Measurements from ENCODE around the gene CCL13. TPM values are rescaled to one million over a fixed set of nuclear protein-coding genes. Genes with fewer than 3 reads are reported as not detected.

CCL13 gene
- polyA plus RNA-seq, 1 experiment = 0.16 TPM

DNA sequence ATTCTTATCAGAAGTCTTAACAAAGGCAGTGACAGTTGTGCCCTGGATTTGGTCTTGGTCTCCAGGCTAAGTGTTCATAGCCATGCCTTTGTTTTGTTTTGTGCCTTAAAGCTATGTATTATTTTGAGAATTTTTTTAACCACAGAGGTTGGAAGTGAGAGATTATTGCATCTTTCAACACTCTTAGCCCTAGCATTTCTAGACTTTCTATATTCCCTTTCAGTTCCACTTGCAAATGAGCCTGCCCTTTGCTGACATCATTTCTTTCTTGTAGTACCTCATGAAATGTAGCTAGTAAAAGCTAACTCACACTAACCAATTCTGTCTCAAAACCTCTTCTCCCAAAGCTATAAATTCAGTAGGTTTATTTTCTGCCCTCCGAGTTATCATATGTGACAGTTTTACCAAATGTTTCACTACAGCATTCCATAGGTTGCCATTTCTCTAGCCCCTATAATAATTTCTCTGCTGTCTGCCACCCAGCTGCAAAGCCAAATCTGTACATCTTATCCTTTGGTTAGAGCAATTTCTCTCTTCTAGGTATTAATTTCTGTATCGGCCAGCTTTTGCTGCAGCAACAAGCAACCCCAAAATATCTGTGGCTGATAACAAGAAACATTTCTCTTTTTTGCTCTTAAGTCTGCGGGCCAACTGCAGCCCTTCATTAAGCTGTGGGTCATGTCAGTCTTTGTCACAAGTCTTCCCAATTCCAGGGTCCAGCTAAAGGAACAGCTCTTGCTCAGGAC lies 21.0 kb downstream of the CCL13 start:
- no peak overlapping the region for H3K4me3 ChIP-seq (ENCODE audit: low read depth, low read length)
- DNase-seq (ENCODE audit: low read depth, low spot score) = no peak
- no peak overlapping the region for H3K27ac ChIP-seq (ENCODE audit: low read depth, low read length)
- POLR2A ChIA-PET = no interaction called here
- TF ChIP-seq, protein P1, sequence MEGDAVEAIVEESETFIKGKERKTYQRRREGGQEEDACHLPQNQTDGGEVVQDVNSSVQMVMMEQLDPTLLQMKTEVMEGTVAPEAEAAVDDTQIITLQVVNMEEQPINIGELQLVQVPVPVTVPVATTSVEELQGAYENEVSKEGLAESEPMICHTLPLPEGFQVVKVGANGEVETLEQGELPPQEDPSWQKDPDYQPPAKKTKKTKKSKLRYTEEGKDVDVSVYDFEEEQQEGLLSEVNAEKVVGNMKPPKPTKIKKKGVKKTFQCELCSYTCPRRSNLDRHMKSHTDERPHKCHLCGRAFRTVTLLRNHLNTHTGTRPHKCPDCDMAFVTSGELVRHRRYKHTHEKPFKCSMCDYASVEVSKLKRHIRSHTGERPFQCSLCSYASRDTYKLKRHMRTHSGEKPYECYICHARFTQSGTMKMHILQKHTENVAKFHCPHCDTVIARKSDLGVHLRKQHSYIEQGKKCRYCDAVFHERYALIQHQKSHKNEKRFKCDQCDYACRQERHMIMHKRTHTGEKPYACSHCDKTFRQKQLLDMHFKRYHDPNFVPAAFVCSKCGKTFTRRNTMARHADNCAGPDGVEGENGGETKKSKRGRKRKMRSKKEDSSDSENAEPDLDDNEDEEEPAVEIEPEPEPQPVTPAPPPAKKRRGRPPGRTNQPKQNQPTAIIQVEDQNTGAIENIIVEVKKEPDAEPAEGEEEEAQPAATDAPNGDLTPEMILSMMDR (IDR thresholded peaks at IDR 0.05; ENCODE audit: low read depth, low read length) = no peak
- CTCF ChIA-PET = interaction anchor here (0.7 to 2.7 kb wide), 3 partner anchors 16 to 207 kb away, joined by 4 to 25 read pairs (median 9); no protein-coding TSS in a partner anchor
- H3K9me3 ChIP-seq (ENCODE audit: control insufficient read depth, insufficient read depth, low read length) = no peaks in the 10 kb centered on the region
- H3K27me3 ChIP-seq (ENCODE audit: control insufficient read depth, insufficient read depth, low read length) = peaks cover 4% of the 10 kb centered on the region

DNA sequence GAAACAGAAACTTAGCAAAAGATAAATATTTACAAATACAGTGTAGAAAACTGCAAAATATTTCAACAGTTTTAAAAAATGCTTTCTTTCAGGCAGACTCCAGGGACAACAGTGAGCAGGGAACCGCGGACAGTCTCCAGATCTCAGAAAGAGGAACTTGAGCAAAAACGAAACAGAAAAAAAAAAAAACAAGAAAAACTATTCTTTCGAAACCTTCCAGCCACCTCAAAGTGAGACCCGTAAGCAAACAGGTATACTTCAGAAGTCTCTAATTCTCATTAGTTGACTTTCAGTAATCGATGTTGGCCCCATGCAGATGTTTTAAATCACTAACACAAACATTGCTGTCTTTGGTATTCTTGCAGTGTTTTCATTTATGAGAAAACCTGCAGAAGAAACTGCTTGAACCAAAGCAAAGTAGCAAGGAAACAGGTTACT lies 22.4 kb downstream of the CCL13 start:
- ChIA-PET POLR2A (no interaction called here), CTCF (interaction anchor here (2.7 kb wide), 1 partner anchor 17 kb away, joined by 25 read pairs; no protein-coding TSS in a partner anchor)
- TF ChIP-seq, protein P1 (IDR thresholded peaks at IDR 0.05; ENCODE audit: low read depth, low read length) = 0 out of 2 replicates have a peak, but pooled peaks have one; percentile 6
- H3K9me3 ChIP-seq (ENCODE audit: control insufficient read depth, insufficient read depth, low read length) = no peaks in the 10 kb centered on the region
- no peak overlapping the region for H3K4me3 ChIP-seq (ENCODE audit: low read depth, low read length)
- DNase-seq (ENCODE audit: low read depth, low spot score) = no peak
- H3K27me3 ChIP-seq (ENCODE audit: control insufficient read depth, insufficient read depth, low read length) = peaks cover 4% of the 10 kb centered on the region
- H3K27ac ChIP-seq (ENCODE audit: low read depth, low read length) = no peak overlapping the region

DNA sequence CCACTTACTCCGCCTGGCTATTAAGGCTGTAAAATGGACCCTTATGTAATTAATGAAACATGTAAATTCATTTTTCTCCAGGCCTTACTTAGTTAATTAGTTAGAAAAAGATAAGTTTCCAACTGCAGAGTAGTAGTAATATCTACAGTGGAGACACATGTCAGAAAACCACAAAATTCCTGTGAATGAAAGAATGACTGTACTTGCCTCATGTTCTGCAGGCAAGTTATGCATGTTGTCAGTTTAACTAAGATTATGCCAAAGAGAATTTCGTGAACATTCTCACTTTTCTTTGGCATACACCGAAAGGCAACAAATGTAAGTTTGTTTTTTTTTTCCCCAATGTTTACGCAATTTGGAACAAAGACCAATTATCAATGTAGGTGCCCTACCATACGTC lies 23.6 kb downstream of the CCL13 start:
- TF ChIP-seq, protein P1 (IDR thresholded peaks at IDR 0.05; ENCODE audit: low read depth, low read length) = no peak
- H3K9me3 ChIP-seq (ENCODE audit: control insufficient read depth, insufficient read depth, low read length) = no peaks in the 10 kb centered on the region
- H3K4me3 ChIP-seq (ENCODE audit: low read depth, low read length) = no peak overlapping the region
- peaks cover 4% of the 10 kb centered on the region for H3K27me3 ChIP-seq (ENCODE audit: control insufficient read depth, insufficient read depth, low read length)
- H3K27ac ChIP-seq (ENCODE audit: low read depth, low read length) = no peak overlapping the region
- no peak for DNase-seq (ENCODE audit: low read depth, low spot score)
- ChIA-PET POLR2A (no interaction called here), CTCF (interaction anchor here (2.2 kb wide), 1 partner anchor 18 kb away, joined by 15 read pairs; no protein-coding TSS in a partner anchor)

DNA sequence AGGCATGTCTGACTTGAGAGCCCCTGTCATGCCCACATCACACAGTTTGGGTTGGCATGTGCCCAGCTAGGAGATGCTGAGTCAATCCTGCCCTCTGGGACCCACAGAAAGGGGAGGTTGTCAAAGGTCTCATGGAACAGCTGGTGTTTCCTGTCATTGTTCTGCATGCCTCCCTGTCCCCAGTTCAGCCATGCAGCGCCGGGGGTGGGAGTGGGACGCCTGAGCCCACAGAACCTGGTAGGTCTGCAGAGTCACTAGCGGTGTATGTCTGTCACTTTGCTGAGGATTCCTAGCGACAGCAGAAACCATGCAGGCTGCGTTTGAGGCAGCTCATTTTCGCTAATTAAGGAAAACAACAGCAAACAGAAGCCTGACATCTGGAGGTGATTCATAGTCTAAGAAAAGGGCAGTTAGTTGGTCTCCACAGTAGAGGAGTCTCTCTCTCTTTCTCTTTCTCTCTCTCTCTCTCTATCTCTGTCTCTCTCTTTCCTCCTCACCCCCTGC lies 26.4 kb downstream of the CCL13 start:
- Histone ChIP-seq H3K9me3 (ENCODE audit: control insufficient read depth, insufficient read depth, low read length) (no peaks in the 10 kb centered on the region), H3K27ac (ENCODE audit: low read depth, low read length) (no peak overlapping the region), H3K27me3 (ENCODE audit: control insufficient read depth, insufficient read depth, low read length) (peaks cover 2% of the 10 kb centered on the region), H3K4me3 (ENCODE audit: low read depth, low read length) (no peak overlapping the region)
- TF ChIP-seq, protein P1 (IDR thresholded peaks at IDR 0.05; ENCODE audit: low read depth, low read length) = no peak
- no peak for DNase-seq (ENCODE audit: low read depth, low spot score)
- CTCF ChIA-PET = interaction anchor here (1.3 to 3.1 kb wide), 2 partner anchors 22 to 182 kb away, joined by 3 to 13 read pairs; no protein-coding TSS in a partner anchor
- POLR2A ChIA-PET = no interaction called here

DNA sequence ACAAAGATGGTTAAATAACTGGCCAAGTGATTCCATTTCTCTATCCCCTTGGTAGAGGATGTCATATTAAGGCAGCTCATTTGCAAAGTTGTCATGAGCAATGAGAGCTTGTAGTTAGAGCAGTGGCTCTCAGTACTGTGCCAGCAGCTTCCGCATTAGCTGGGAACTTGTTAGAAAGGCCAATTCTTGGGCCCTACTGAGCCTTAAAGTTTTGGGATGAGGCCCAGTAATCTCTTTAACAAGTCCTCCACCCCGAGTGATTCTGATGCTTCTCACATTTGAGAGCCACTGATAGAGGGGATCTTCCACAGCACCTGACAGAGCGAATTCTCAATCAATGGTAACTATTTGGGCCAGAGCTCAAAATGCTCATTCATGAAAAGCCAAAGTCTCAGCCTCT lies 26.9 kb downstream of the CCL13 start:
- POLR2A ChIA-PET = no interaction called here
- H3K27me3 ChIP-seq (ENCODE audit: control insufficient read depth, insufficient read depth, low read length) = peaks cover 2% of the 10 kb centered on the region
- no peak overlapping the region for H3K27ac ChIP-seq (ENCODE audit: low read depth, low read length)
- no peaks in the 10 kb centered on the region for H3K9me3 ChIP-seq (ENCODE audit: control insufficient read depth, insufficient read depth, low read length)
- CTCF ChIA-PET = interaction anchor here (1.3 to 3.1 kb wide), 2 partner anchors 22 to 183 kb away, joined by 3 to 13 read pairs; no protein-coding TSS in a partner anchor
- no peak for DNase-seq (ENCODE audit: low read depth, low spot score)
- no peak overlapping the region for H3K4me3 ChIP-seq (ENCODE audit: low read depth, low read length)
- TF ChIP-seq, protein P1 (IDR thresholded peaks at IDR 0.05; ENCODE audit: low read depth, low read length) = no peak
